Natural killer cell (primary cell): ENCODE results near the gene MEI4. TPM values are rescaled to one million over a fixed set of nuclear protein-coding genes. Genes with fewer than 3 reads are reported as not detected.

Experiments
- ATAC-seq, 3 donors: fragments of 150-1000 bp in 2 of 3; fragments of 200-7000 bp in 1 of 3; cut with Tn5 transposase; 1 replicate in 1 of 3; 2 replicates in 2 of 3; pipeline ENCODE4 v1.10.0; 2021; ENCODE audit warnings: mild to moderate bottlenecking in 2 of 3, moderate library complexity in 2 of 3
- DNase-seq, 2 donors: peaks; one replicate each; pipeline versions ENCODE4 v3.0.0 to v3.0.0-alpha.2; 2013 to 2021; ENCODE audit warnings: mixed read lengths in 1 of 2
- H3K27ac ChIP-seq: one replicate; pipeline ENCODE4 v1.5.1; 2013; ENCODE audit warnings: mild to moderate bottlenecking, low read length
- H3K27me3 ChIP-seq: one replicate; pipeline ENCODE4 v1.6.1; 2013; ENCODE audit warnings: low read length; ENCODE audit not compliant: control insufficient read depth, insufficient read depth
- H3K36me3 ChIP-seq: one replicate; pipeline ENCODE4 v1.6.1; 2013; ENCODE audit warnings: low read length; ENCODE audit not compliant: control insufficient read depth, insufficient read depth
- H3K4me1 ChIP-seq: one replicate; pipeline ENCODE4 v1.6.1; 2013; ENCODE audit warnings: low read length; ENCODE audit not compliant: control insufficient read depth, insufficient read depth
- H3K4me3 ChIP-seq: one replicate; pipeline ENCODE4 v1.5.1; 2013; ENCODE audit warnings: low read length
- H3K9me3 ChIP-seq: one replicate; pipeline ENCODE4 v1.6.1; 2013; ENCODE audit warnings: low read length; ENCODE audit not compliant: control insufficient read depth, insufficient read depth
- H3K27ac Mint-ChIP-seq, 2 donors: one replicate each; pipeline ENCODE4 v1.8.0; 2022; ENCODE audit warnings: mild to moderate bottlenecking in 2 of 2, mixed read lengths in 2 of 2, moderate library complexity in 1 of 2
- H3K27me3 Mint-ChIP-seq, 2 donors: one replicate each; pipeline ENCODE4 v1.8.0; 2022; ENCODE audit warnings: low read depth in 2 of 2, mixed read lengths in 2 of 2
- H3K36me3 Mint-ChIP-seq: one replicate; pipeline ENCODE4 v1.8.0; 2022; ENCODE audit warnings: mixed read lengths
- H3K4me1 Mint-ChIP-seq, 2 donors: one replicate each; pipeline ENCODE4 v1.8.0; 2022; ENCODE audit warnings: mixed read lengths in 2 of 2
- H3K4me3 Mint-ChIP-seq: one replicate; pipeline ENCODE4 v1.8.0; 2022; ENCODE audit warnings: mild to moderate bottlenecking, moderate library complexity, mixed read lengths
- H3K9me3 Mint-ChIP-seq, 2 donors: one replicate each; pipeline ENCODE4 v1.8.0; 2022; ENCODE audit warnings: mixed read lengths in 2 of 2
- CTCF ChIP-seq: fragments of 200-600 bp; IDR thresholded peaks from one replicate; pipeline ENCODE4 v1.8.0; 2022; ENCODE audit warnings: antibody characterized with exemption
- WGBS: methylation state at CpG from one replicate; pipeline ENCODE4 v1.1.7; 2013; ENCODE audit warnings: missing lambda C conversion rate; ENCODE audit not compliant: insufficient coverage; 5-methylcytosine and 5-hydroxymethylcytosine counted together
- intact Hi-C: fragments of 100-400 bp; cut with micrococcal nuclease; formaldehyde crosslinking; loops from one replicate; pipeline ENCODE4 v1.14.2; 2022
- total RNA-seq, 4 donors: library from RNA; stranded (reverse); fragments of 120-200 nt in 1 of 4; gene quantifications; one replicate each; pipeline versions ENCODE4 v1.2.3 to v1.2.4, GENCODE V29; 2013 to 2022

MEI4 gene
- total RNA-seq, 3 donors from 2014 or later (not counting 1 experiment from before 2014, with no cell fraction given): not detected

- no peak for TF ChIP-seq CTCF
- no peak overlapping the region for H3K27ac ChIP-seq
- no peaks in the 10 kb centered on the region for H3K27me3 Mint-ChIP-seq
- no peaks in the 10 kb centered on the region for H3K4me1 Mint-ChIP-seq
- H3K36me3 ChIP-seq: no peaks in the 10 kb centered on the region
- intact Hi-C loops: no loop called here
- no peaks in the 10 kb centered on the region for H3K27me3 ChIP-seq
- WGBS: 93% methylated on average over 16 of the region's 16 CpGs
- no peaks in the 10 kb centered on the region for H3K36me3 Mint-ChIP-seq
- DNase-seq (no peak), ATAC-seq (no peak)
- H3K4me3 ChIP-seq: no peak overlapping the region
- H3K9me3 Mint-ChIP-seq: peaks cover 0 to 11% of the 10 kb centered on the region in 2 donors
- no peaks in the 10 kb centered on the region for H3K4me1 ChIP-seq
- no peak overlapping the region for H3K27ac Mint-ChIP-seq
- no peak overlapping the region for H3K4me3 Mint-ChIP-seq
- no peaks in the 10 kb centered on the region for H3K9me3 ChIP-seq
Observed at GRCh38 chr6:77638129-77638830, 14.6 kb upstream of the MEI4 start.

- H3K36me3 ChIP-seq: no peaks in the 10 kb centered on the region
- no peak for TF ChIP-seq CTCF
- no peaks in the 10 kb centered on the region for H3K4me1 Mint-ChIP-seq
- ATAC-seq: no peak
- peaks cover 0 to 12% of the 10 kb centered on the region in 2 donors for H3K9me3 Mint-ChIP-seq
- no peaks in the 10 kb centered on the region for H3K36me3 Mint-ChIP-seq
- intact Hi-C loops: no loop called here
- no peak for DNase-seq
- no peak overlapping the region for H3K4me3 ChIP-seq
- no peaks in the 10 kb centered on the region for H3K27me3 ChIP-seq
- H3K27ac ChIP-seq: no peak overlapping the region
- H3K9me3 ChIP-seq: no peaks in the 10 kb centered on the region
- H3K27me3 Mint-ChIP-seq: no peaks in the 10 kb centered on the region
- WGBS: 94% methylated on average over 2 of the region's 2 CpGs
- H3K27ac Mint-ChIP-seq: no peak overlapping the region
- no peak overlapping the region for H3K4me3 Mint-ChIP-seq
- H3K4me1 ChIP-seq: no peaks in the 10 kb centered on the region
Observed at GRCh38 chr6:77644102-77644705, 8.6 kb upstream of the MEI4 start.

GRCh38 chr6:77650098-77650663 lies 2.7 kb upstream of the MEI4 start:
- Histone ChIP-seq H3K4me3 (no peak overlapping the region), H3K9me3 (no peaks in the 10 kb centered on the region), H3K27me3 (no peaks in the 10 kb centered on the region), H3K4me1 (no peaks in the 10 kb centered on the region), H3K27ac (no peak overlapping the region), H3K36me3 (no peaks in the 10 kb centered on the region)
- WGBS: 14% methylated on average over 37 of the region's 37 CpGs
- peaks cover 6% of the 10 kb centered on the region for H3K36me3 Mint-ChIP-seq
- H3K27ac Mint-ChIP-seq: no peak overlapping the region
- no peaks in the 10 kb centered on the region for H3K4me1 Mint-ChIP-seq
- H3K4me3 Mint-ChIP-seq: no peak overlapping the region
- peak in 1 of 3 donors; percentile 39 for ATAC-seq
- intact Hi-C loops: no loop called here
- TF ChIP-seq CTCF: no peak
- peaks cover 11 to 12% of the 10 kb centered on the region in 2 donors for H3K9me3 Mint-ChIP-seq
- no peaks in the 10 kb centered on the region for H3K27me3 Mint-ChIP-seq
- peak in 1 of 2 donors; percentile 1 for DNase-seq
